Ascending aorta (tissue), 2 donors: ENCODE data around the gene TEX29. TPM values are rescaled to one million over a fixed set of nuclear protein-coding genes. Genes with fewer than 3 reads are reported as not detected.

Experiments used
- DNase-seq, 2 donors: peaks; one replicate each; pipeline ENCODE4 v3.0.0-alpha.2; 2019; ENCODE audit warnings: low spot score in 2 of 2
- H3K27ac ChIP-seq, 2 donors: fragments of 200-600 bp; sonication (generic); one replicate each; pipeline ENCODE4 v1.5.1; 2016 to 2017; ENCODE audit warnings: mild to moderate bottlenecking in 1 of 2
- H3K27me3 ChIP-seq: fragments of 200-600 bp; sonication (generic); one replicate; pipeline ENCODE4 v1.5.1; 2017
- H3K36me3 ChIP-seq, 2 donors: fragments of 200-600 bp; sonication (generic); one replicate each; pipeline ENCODE4 v1.5.1; 2016
- H3K4me1 ChIP-seq, 2 donors: fragments of 200-600 bp; sonication (generic); one replicate each; pipeline ENCODE4 v1.5.1; 2016 to 2017; ENCODE audit warnings: mild to moderate bottlenecking in 1 of 2
- H3K4me3 ChIP-seq, 2 donors: fragments of 200-600 bp; sonication (generic); one replicate each; pipeline ENCODE4 v1.5.1; 2016 to 2017; ENCODE audit warnings: mild to moderate bottlenecking in 1 of 2
- H3K9me3 ChIP-seq, 2 donors: fragments of 200-600 bp; sonication (generic); one replicate each; pipeline ENCODE4 v1.5.1; 2016
- intact Hi-C: fragments of 100-400 bp; cut with DNase I; formaldehyde crosslinking; loops from one replicate; pipeline ENCODE4 v1.15.1; 2023
- total RNA-seq: library from RNA; depleted of rRNA; stranded (reverse); fragments of >200 nt; gene quantifications from one replicate; pipeline ENCODE4 v1.1.0, GENCODE V29; 2016
- TF ChIP-seq, protein P1 (sequence below), 3 experiments: fragments of 200-600 bp in 2 of 3; fragments of 450-650 bp in 1 of 3; sonication (generic) in 2 of 3; IDR thresholded peaks; one replicate each; pipeline ENCODE4 v1.5.1; 2016 to 2019; ENCODE audit warnings: antibody characterized with exemption in 3 of 3, mild to moderate bottlenecking in 1 of 3, moderate library complexity in 1 of 3

Gene TEX29
- total RNA-seq, 1 donor from 2014 or later, result not detected

DNA sequence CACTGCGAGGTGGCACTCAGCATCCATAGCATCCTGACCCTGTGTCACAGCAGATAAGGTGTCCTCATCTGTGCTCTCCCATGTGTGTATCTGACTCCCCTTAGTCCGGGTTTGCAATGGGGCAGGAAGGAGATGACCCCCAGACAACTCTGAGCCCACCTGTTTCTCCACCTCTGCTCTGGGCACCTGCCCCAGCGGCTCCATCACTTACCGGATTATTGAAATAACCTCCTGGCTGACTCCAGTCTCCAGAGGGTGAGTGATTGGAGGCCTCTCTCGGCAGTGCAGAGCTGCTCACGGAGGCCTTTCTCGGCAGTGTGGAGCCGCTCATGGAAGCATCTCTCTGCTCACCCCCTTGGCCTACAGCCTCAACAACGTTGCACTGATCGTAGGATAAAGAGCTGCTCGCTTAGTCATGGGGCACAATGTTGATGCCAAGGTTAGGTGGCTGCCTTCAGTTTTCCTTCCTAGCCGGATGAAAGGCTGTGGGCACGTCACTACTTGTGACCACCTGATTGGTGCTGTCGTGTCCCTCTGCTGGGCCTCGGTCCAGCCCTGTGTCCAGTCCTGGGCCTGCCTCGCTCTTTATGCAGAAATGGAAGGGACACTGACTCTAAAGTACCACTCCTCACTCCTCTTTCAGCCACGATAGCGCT lies 67.6 kb downstream of the TEX29 start:
- H3K4me3 ChIP-seq, result no peak overlapping the region
- no peak for DNase-seq
- no peak overlapping the region for H3K27ac ChIP-seq
- H3K36me3 ChIP-seq, result no peaks in the 10 kb centered on the region
- intact Hi-C loops, result no loop called here
- TF ChIP-seq, protein P1, sequence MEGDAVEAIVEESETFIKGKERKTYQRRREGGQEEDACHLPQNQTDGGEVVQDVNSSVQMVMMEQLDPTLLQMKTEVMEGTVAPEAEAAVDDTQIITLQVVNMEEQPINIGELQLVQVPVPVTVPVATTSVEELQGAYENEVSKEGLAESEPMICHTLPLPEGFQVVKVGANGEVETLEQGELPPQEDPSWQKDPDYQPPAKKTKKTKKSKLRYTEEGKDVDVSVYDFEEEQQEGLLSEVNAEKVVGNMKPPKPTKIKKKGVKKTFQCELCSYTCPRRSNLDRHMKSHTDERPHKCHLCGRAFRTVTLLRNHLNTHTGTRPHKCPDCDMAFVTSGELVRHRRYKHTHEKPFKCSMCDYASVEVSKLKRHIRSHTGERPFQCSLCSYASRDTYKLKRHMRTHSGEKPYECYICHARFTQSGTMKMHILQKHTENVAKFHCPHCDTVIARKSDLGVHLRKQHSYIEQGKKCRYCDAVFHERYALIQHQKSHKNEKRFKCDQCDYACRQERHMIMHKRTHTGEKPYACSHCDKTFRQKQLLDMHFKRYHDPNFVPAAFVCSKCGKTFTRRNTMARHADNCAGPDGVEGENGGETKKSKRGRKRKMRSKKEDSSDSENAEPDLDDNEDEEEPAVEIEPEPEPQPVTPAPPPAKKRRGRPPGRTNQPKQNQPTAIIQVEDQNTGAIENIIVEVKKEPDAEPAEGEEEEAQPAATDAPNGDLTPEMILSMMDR (IDR thresholded peaks at IDR 0.05), result no peak
- no peaks in the 10 kb centered on the region for H3K9me3 ChIP-seq
- H3K27me3 ChIP-seq, result no peaks in the 10 kb centered on the region
- H3K4me1 ChIP-seq, result no peaks in the 10 kb centered on the region

- intact Hi-C loops, result no loop called here
- no peaks in the 10 kb centered on the region for H3K4me1 ChIP-seq
- no peak overlapping the region for H3K27ac ChIP-seq
- no peak overlapping the region for H3K4me3 ChIP-seq
- no peak for DNase-seq
- no peaks in the 10 kb centered on the region for H3K9me3 ChIP-seq
- no peaks in the 10 kb centered on the region for H3K27me3 ChIP-seq
- TF ChIP-seq, protein P1 (IDR thresholded peaks at IDR 0.05), result no peak
- no peaks in the 10 kb centered on the region for H3K36me3 ChIP-seq
Observed at GRCh38 chr13:111388851-111389500, 68.5 kb downstream of the TEX29 start.

DNA sequence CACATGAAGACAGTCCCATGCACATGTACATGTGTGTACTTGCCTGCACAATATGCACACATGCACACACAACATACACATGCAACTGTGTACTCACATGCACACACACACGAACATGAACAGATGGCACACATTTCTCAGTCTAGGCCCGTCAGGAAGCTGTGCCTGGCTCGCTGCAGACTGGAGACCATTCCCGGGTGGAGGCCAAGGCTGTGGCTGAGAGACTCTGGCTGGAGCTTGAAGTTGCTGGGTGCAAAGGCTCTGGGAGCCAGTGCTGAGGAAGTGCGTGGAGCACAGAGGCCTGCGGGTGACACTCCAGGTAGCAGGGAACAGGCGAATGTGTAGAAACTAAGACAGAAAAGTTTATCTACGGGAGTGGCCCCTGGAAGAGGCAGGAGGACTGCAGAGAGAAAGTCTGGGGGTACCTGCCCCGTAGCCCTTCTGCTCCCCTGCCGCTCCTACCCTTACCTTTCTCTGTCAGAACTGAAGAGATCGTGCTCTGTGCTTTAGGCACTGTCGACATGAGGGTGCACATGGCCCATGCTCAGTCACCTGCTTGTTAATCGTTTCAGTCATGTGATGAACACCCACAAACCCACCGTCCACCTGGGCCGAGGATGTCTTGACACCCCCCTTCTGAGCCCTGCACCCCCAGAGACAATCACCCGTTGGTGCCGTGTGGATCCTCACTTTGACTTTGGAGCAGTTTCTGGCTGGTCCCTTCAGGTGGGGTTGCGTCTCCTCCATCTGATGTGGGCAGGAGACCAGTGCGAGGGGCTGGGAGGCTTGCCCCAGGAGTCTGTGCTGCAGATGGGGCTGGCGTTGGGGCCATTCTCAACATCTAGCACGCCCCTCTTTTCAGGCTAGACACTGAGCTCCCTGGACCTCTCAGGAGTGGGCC lies 69.4 kb downstream of the TEX29 start:
- Histone ChIP-seq H3K4me3 (no peak overlapping the region), H3K36me3 (no peaks in the 10 kb centered on the region), H3K4me1 (no peaks in the 10 kb centered on the region), H3K27ac (no peak overlapping the region), H3K9me3 (no peaks in the 10 kb centered on the region), H3K27me3 (no peaks in the 10 kb centered on the region)
- TF ChIP-seq, protein P1 (IDR thresholded peaks at IDR 0.05), result no peak
- intact Hi-C loops, result no loop called here
- peak in 1 of 2 donors; percentile 58 for DNase-seq

GRCh38 chr13:111390522-111391270 lies 70.3 kb downstream of the TEX29 start:
- Histone ChIP-seq H3K4me3 (no peak overlapping the region), H3K36me3 (no peaks in the 10 kb centered on the region), H3K27ac (no peak overlapping the region), H3K9me3 (no peaks in the 10 kb centered on the region), H3K4me1 (no peaks in the 10 kb centered on the region), H3K27me3 (no peaks in the 10 kb centered on the region)
- DNase-seq, result no peak
- TF ChIP-seq, protein P1 (IDR thresholded peaks at IDR 0.05), result no peak
- intact Hi-C loops, result no loop called here

GRCh38 chr13:111392486-111392885 lies 72.0 kb downstream of the TEX29 start:
- H3K27ac ChIP-seq, result no peak overlapping the region
- H3K4me1 ChIP-seq, result no peaks in the 10 kb centered on the region
- H3K27me3 ChIP-seq, result no peaks in the 10 kb centered on the region
- no peaks in the 10 kb centered on the region for H3K36me3 ChIP-seq
- no peak overlapping the region for H3K4me3 ChIP-seq
- TF ChIP-seq, protein P1 (IDR thresholded peaks at IDR 0.05), result no peak
- intact Hi-C loops, result no loop called here
- H3K9me3 ChIP-seq, result no peaks in the 10 kb centered on the region
- DNase-seq, result no peak
